22Rv1 (cell line): Measurements from ENCODE around the gene PALLD.

Source experiments
- CTCF ChIP-seq: fragments of 450-650 bp; IDR thresholded peaks from 2 replicates; pipeline ENCODE4 v1.5.1; 2017; ENCODE audit warnings: mild to moderate bottlenecking
- ZFX ChIP-seq: fragments of 450-650 bp; IDR thresholded peaks from 2 replicates; pipeline ENCODE4 v1.6.1; 2017; ENCODE audit warnings: antibody characterized with exemption, borderline replicate concordance

- TF ChIP-seq CTCF: no peak
- no peak for TF ChIP-seq ZFX
Measured at GRCh38 chr4:168766604-168767316, 269.9 kb downstream of the PALLD start.
